Islet of Langerhans (tissue), 1 donor: ENCODE data around the gene HMGXB3.

Experiments used
- FAIRE-seq: peaks from one replicate; lab custom pipeline; 2011; peaks lifted over from hg19 to GRCh38; lab: Jason Lieb, UNC

The HMGXB3 gene

GRCh38 chr5:150000256-150000989 is at the start of gene HMGXB3, which contains the start of gene TIGD6:
TSS of gene HMGXB3 (plus strand) at chr5:150000739. CDS start at chr5:150004853, 4,114 bp downstream.
TSS of gene TIGD6 (minus strand) at chr5:150000654. CDS start at chr5:149996348, 4,306 bp downstream.
- no peak for FAIRE-seq

DNA sequence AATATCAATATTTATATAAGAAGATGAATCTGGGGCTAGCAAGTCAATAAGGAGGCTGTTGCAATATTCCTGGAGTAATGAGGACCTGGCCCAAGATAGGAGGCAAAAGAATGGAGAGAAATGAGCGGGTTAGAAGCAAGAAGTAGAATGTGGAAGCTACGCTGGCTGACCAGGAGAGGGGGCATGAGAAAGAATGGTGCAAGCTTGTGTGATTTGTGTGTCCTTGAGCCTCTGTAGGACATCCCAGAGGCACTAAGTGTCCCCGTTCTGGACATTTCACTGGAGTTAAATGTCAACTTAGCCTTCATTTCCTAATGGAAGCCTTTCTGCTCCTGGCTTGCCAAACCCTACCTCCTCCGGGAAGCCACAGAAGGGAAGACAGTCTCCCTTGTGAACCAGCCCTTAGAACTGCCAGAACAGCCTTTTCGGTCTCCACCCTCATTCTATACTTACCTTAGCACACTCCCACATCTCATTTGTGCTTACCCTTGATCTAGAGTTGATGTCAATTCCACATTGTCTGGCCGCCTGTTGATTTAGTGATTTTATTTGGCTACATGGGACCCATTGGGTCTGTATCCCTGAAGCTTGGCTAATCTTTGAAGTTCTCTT is 49.3 kb upstream of the HMGXB3 start:
- no peak for FAIRE-seq

- FAIRE-seq: no peak
These were observed 47.0 kb upstream of the HMGXB3 start for GRCh38 chr5:149953436-149954121.

DNA sequence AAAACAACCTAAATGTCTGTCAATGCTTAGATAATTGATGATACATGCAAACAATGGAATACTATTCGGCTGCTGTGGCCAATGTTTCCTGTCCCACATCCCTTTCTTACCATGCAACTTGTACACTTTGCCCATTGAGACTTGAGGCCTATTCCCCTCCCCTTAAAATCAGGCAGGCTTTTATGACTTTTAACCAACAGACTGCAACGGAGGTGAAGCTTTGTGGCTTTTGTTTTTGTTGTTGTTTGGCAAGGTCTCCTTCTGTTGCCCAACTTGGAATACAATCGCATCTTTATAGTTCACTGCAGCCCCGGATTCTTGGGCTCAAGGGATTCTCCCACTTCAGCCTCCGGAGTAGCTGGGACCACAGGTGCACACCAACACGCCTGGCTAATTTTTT is 45.7 kb upstream of the HMGXB3 start:
- FAIRE-seq: no peak

DNA sequence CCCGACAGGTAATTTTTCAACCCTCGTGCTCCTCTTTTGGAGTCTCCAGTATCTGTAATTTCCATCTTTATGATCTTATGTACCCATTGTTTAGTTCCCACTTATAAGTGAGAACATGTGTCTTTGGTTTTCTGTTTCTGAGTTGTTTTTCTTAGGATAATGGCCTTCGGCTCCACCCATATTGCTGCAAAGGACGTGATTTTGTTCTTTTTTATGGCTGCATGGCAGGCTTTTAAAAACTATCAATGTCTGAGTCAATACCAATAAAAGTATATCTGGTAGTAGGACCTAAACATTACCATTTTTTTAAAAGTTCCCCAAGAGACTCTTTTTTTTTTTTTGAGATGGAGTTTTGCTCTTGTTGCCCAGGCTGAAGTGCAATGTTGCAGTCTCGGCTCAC is 43.9 kb upstream of the HMGXB3 start:
- FAIRE-seq: no peak

GRCh38 chr5:149957855-149958254 is 42.7 kb upstream of the HMGXB3 start:
- FAIRE-seq: no peak

DNA sequence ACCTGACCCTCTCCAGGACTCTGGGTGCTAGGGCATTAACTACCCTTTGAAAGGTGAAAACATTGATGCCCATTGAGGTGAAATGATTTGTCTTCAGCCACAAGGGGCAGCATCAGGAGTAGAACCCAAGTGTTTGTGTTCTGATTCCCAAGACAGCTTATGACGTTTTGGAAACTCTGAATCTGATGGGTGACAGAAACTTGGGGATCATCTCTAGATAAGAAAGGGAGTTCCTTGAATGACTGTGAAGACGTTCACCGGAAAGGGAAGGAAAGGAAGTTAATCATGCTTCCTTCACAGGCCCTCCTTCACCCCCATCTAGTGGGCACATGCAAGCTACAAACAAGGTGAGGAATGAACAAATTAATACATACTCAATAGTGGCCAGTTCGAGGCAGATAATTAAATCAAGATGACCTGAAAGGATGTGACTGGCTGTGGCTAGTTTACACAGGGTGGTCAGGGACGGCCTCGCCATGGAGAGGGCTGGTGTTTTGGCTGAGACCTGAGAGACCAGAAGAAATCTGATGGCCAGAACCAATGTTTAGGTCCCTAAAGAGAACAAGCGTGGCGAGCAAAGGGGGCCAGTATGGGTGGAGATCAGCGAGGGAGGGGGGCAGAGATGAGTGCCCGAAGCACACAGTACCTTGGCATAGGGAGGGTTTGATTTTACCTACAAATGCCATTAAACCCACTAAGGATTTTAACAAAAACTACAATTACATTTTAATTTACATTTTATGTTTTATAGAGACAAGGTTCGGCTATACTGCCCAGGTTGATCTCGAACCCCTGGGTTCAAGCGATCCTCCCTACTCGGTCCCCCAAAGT is 40.9 kb upstream of the HMGXB3 start:
- no peak for FAIRE-seq

- FAIRE-seq: no peak
These were observed 40.0 kb upstream of the HMGXB3 start, which contains the start of gene SLC26A2 for GRCh38 chr5:149960272-149961185. TSS of gene SLC26A2 (plus strand) at chr5:149960758. CDS start at chr5:149977653, 16,895 bp downstream.

- FAIRE-seq: no peak
These were observed 39.3 kb upstream of the HMGXB3 start for GRCh38 chr5:149961186-149961685.

GRCh38 chr5:149961957-149962409 is 38.6 kb upstream of the HMGXB3 start:
- FAIRE-seq: no peak

DNA sequence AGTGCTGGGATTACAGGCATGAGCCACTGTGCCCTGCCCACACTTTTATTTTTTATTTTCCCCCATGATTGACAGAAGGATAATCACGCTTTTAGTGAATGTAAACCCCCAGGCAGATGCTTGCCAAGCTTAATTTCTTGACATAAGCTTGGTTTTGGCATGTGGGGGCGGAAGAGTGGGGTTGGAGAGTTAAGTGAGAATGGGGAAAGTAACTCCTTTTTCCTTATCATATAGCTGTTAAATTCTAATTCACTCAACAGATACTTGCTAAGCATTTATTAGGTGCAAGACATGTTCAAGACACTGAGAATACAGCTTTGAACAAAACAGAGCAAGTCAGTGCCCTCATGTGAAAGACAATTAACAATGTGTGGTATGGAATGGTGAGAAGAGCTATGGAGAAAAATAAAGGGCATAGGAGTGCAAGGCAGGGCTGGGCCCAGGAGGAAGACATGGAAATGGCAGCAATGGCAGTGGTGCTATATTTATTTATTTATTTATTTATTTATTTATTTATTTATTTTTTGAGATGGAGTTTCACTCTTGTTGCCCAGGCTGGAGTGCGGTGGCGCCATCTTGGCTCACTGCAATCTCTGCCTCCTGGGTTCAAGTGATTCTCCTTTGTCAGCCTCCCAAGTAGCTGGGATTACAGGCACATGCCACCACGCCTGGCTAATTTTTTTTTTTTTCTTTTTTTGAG is 37.8 kb upstream of the HMGXB3 start:
- no peak for FAIRE-seq

DNA sequence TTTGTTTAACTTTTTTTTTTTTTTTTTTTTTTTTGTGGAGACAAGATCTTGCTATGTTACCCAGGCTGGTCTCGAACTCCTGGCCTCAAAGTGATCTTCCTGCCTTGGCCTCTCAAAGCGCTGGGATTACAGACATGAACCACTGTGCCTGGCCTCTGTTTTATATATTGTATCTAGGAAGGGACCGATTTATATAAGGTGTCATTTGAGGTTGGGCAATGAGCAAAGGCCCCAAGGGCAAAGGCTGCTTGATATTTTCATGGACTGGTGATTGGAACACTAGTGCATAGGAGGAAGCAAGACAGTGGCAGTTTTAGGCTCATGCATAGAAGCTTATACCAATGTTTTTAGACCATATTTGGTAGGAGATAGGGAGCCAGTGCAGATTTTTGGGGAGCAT is 36.8 kb upstream of the HMGXB3 start:
- no peak for FAIRE-seq

GRCh38 chr5:149966946-149967345 is 33.6 kb upstream of the HMGXB3 start:
- no peak for FAIRE-seq

- FAIRE-seq: no peak
These were observed 31.2 kb upstream of the HMGXB3 start for GRCh38 chr5:149969181-149969930.

DNA sequence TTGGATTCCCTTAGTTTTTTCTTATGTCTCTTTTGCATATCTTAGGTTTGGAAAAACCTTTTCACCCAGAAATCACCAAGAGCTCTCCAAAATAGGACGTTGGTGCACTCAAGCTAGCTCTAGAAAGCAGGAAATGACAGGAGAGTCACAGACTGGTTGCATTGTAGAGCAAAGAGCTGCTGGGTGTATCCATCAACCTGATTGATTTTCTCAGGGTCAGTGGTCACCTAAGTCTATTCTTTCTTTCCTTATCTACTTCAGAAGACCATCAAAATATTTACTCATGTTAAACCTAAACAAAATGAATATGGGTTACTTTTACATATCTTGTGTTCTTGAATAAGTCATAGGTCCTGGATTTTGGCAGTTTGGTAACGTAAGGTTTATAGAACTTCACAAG is 25.1 kb upstream of the HMGXB3 start:
- FAIRE-seq: no peak

DNA sequence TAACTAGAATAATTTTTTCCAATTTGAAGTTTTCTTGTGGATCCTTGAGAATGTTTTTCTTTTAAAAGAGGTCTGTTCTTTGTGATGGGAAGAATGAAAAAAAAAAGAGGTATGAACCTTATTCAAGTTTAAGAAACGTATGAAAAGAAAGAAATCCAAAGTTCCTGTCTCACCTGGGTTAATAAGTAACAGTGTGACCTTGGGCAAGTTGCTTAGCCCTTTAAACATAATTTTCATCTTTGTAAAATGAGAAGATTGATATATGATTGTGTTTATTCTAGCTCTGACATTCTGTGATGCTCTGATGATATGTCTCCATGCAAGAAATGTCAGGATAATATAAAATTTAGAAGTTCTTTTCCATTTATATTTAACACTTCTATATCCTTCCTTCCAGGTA is 20.6 kb upstream of the HMGXB3 start:
- FAIRE-seq: no peak

DNA sequence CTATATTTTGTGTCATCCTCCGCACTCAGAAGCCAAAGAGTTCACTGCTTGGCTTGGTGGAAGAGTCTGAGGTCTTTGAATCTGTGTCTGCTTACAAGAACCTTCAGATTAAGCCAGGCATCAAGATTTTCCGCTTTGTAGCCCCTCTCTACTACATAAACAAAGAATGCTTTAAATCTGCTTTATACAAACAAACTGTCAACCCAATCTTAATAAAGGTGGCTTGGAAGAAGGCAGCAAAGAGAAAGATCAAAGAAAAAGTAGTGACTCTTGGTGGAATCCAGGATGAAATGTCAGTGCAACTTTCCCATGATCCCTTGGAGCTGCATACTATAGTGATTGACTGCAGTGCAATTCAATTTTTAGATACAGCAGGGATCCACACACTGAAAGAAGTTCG is 19.3 kb upstream of the HMGXB3 start:
- FAIRE-seq: no peak

DNA sequence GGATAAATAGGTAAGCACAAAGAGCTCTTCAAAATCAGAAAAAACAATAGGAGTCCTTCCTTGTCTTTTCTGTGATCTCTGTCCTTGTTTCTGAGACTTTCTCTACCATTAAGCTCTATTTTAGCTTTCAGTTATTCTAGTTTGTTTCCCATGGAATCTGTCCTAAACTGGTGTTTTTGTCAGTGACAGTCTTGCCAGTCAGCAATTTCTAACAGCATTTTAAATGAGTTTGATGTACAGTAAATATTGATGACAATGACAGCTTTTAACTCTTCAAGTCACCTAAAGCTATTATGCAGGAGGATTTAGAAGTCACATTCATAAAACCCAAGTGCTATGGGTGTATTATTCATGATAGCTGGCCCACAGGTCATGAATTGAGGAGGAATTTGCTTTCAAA is 18.0 kb upstream of the HMGXB3 start:
- FAIRE-seq: no peak

DNA sequence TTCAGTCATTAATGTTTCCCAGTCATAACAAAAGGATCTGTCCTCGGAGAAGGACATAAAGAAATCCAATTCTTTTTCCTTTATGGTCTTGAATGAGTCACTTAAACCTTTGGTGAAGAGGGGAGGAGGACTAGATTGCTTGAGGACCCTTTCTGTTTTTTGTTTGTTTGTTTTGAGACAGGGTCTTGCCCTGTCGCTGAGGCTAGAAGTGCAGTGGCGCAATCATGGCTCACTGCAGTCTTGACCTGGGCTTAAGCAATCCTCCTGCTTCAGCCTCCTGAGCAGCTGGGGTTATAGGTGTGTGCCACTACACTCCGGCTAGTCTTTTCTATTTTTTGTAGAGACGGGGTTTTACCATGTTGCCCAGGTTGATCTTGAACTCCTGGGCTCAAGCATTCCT is 12.4 kb upstream of the HMGXB3 start:
- no peak for FAIRE-seq
